ENCODE measurements around the gene DPYSL5.

- TF ChIP-seq, protein P1, sequence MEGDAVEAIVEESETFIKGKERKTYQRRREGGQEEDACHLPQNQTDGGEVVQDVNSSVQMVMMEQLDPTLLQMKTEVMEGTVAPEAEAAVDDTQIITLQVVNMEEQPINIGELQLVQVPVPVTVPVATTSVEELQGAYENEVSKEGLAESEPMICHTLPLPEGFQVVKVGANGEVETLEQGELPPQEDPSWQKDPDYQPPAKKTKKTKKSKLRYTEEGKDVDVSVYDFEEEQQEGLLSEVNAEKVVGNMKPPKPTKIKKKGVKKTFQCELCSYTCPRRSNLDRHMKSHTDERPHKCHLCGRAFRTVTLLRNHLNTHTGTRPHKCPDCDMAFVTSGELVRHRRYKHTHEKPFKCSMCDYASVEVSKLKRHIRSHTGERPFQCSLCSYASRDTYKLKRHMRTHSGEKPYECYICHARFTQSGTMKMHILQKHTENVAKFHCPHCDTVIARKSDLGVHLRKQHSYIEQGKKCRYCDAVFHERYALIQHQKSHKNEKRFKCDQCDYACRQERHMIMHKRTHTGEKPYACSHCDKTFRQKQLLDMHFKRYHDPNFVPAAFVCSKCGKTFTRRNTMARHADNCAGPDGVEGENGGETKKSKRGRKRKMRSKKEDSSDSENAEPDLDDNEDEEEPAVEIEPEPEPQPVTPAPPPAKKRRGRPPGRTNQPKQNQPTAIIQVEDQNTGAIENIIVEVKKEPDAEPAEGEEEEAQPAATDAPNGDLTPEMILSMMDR (IDR thresholded peaks at IDR 0.05) = no peak
- TF ChIP-seq POLR2A (IDR thresholded peaks at IDR 0.05) = no peak
Observed at GRCh38 chr2:26934985-26935384, 87.1 kb downstream of the DPYSL5 start.

Data from right lobe of liver (tissue), 4 donors.